ENCODE data around the gene MED8. TPM values are rescaled to one million over a fixed set of nuclear protein-coding genes. Genes with fewer than 3 reads are reported as not detected.

MED8 gene
- total and polyA plus RNA-seq, 2 of the 13 experiments (the other 11 are each of a cell fraction or from before 2014, with no cell fraction given), result 16.9 to 77.4 TPM

DNA sequence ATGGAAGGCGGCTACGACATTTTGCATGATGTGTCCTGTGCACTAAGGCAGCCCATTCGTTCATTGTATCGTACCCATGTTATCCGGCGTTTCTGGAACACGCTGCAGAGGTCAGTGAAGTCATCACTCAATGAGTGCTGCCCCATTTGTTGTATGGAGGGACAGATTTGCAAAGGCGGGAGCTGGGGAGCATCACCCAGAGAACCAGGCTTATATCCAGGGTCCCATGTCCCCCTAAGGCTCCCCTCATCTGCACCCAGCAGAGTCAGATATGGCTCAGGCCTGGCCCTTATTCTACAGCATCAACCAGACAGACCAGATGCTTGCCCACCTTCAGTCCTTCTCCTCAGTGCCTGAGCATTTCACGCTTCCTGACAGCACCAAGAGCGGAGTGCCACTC lies 31.3 kb upstream of the MED8 start:
- no peak overlapping the region for H3K27ac ChIP-seq (ENCODE audit: extremely low read length, insufficient read depth, low read length)
- ATAC-seq (no peak), FAIRE-seq (no peak), DNase-seq (ENCODE audit: low spot score) (no peak)
- H3K27me3 ChIP-seq (ENCODE audit: control insufficient read depth in 1 of 2, insufficient read depth in 2 of 2, low read length in 2 of 2), result no peaks in the 10 kb centered on the region
- H3K79me2 ChIP-seq (ENCODE audit: insufficient read depth, low read length), result no peaks in the 10 kb centered on the region
- TF ChIP-seq REPIN1 (CRISPR knock-in tag; IDR thresholded peaks at IDR 0.05; ENCODE audit: borderline replicate concordance, low read depth), result no peak
- TF ChIP-seq HNRNPLL (IDR thresholded peaks at IDR 0.05; ENCODE audit: low read depth, low read length, poor library complexity, severe bottlenecking), result no peak
- no peak for TF ChIP-seq EZH2 (conservative IDR thresholded peaks at IDR 0.05; ENCODE audit: low read depth, low read length)
- TF ChIP-seq KDM5B (CRISPR knock-in tag; IDR thresholded peaks at IDR 0.05; ENCODE audit: borderline replicate concordance), result no peak
- no peak for TF ChIP-seq THAP9 (CRISPR knock-in tag; IDR thresholded peaks at IDR 0.05; ENCODE audit: borderline replicate concordance)
- no peak for TF ChIP-seq ZNF652 (CRISPR knock-in tag; IDR thresholded peaks at IDR 0.05; ENCODE audit: borderline replicate concordance, low read depth)
- no peak for TF ChIP-seq ZNF281 (CRISPR knock-in tag; IDR thresholded peaks at IDR 0.05; ENCODE audit: borderline replicate concordance)
- TF ChIP-seq NAIF1 (CRISPR knock-in tag; IDR thresholded peaks at IDR 0.05; ENCODE audit: borderline replicate concordance), result no peak
- CTCF ChIA-PET (ENCODE audit: low intra/inter-chr PET ratio, low total read pairs), result no interaction called here
- no peak overlapping the region for H3K4me3 ChIP-seq (replicated peaks in 1 of 3; ENCODE audit: insufficient read depth in 1 of 3, low read depth in 2 of 3, low read length in 3 of 3)
- 89% methylated on average over 10 of the region's 10 CpGs for WGBS (ENCODE audit: low lambda C conversion rate)
- no peaks in the 10 kb centered on the region for H3K9me3 ChIP-seq (ENCODE audit: low read length)
- intact Hi-C loops (cut with micrococcal nuclease; ENCODE audit: unreplicated experiment) (no loop called here), in situ Hi-C loops (cut with HindIII; ENCODE audit: extremely low pct_ligation_motif_present, low pct_unique_long_range_greater_than_20kb) (loop anchor here (25.0 kb wide), 1 partner anchor 509 kb away; no protein-coding TSS in a partner anchor)
- H3K9ac ChIP-seq (ENCODE audit: insufficient read depth, low read depth, low read length), result no peak overlapping the region
- no peaks in the 10 kb centered on the region for H4K20me1 ChIP-seq (ENCODE audit: insufficient read depth, low read length)
- POLR2A ChIA-PET, result no interaction called here
- no TSS peak for BruUV-seq (replicated peaks)
- no peak overlapping the region for H2AFZ ChIP-seq (ENCODE audit: low read length)
- H3K36me3 ChIP-seq (replicated peaks in 1 of 2; ENCODE audit: control insufficient read depth in 1 of 2, insufficient read depth in 2 of 2, low read length in 2 of 2), result peaks cover 27 to 63% of the 10 kb centered on the region in 2 experiments
- H3K4me1 ChIP-seq (ENCODE audit: insufficient read depth, low read length), result peaks cover 16% of the 10 kb centered on the region
- H3K4me2 ChIP-seq (ENCODE audit: low read depth, low read length), result no peak overlapping the region

All from HepG2 (cell line).